NCI-H524 treated with DMSO at 0.1 percent for 48 hours (cell line): ENCODE results near the gene RAB8A.
"Not testable (repeated sequence)": the region's sequence is repeated elsewhere in the genome, so short reads cannot be mapped to it uniquely, and the experiment has no call there.

Source experiments
- DNase-seq: peaks from one replicate; lab custom pipeline; 2025; lab: John Stamatoyannopoulos, UW

Gene RAB8A

GRCh38 chr19:16112778-16113177 lies 1.1 kb downstream of the RAB8A start:
- DNase-seq: no peak

GRCh38 chr19:16113727-16114126 lies 2.0 kb downstream of the RAB8A start:
- no peak for DNase-seq

DNA sequence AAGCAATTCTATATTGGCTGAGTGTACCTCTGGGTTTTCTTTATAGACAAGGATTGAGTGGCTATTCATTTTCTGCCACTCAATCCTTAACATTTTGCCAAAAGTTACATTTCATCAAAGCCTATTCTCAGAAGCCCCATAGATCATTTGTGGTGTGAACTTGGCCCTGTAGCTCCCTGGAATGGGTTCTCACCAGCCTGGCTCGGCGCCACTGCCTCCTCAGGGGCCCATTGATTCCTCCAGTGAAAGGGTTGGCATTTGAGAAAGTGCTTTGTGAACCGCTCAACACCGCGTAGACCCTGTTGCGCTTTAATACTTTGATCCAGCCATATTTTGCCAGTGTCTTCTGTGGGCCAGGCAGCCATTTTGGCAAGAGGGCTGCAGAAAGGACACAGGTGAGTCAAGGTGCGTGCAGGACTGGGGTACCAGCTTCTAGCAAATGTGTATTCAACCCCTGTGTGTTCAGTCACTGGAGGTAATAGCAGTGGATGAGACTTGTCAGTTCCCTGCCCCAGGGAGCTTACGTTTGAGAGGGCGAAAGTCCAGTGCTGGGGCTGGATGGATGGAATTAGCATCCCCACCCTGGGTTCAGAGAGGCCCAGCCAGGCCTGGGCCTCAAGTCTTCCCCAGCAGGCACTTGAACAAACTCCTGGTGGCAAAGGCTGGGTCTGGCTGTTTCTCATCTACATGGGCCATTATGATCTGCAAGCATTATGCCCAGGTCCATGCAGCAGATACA lies 3.8 kb downstream of the RAB8A start:
- DNase-seq: no peak

DNA sequence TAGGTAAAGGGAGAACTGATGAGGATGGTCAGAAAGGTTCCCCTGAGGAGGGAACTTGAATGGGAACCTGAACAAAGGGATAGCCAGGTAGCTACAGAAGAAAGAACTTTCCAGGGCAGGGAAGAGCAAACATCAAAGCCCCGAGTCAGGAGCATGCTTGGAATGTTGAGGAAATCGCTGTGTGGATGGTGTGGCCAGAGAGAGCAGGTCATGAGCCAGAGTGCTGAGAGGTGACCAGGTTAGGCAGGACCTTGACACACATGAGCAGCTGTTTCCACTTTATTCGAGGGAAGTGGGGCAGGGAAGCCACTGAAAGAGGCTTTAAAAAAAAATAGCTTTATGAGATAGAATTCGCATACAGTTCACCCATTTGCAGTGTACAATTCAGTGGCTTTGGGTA lies 4.4 kb downstream of the RAB8A start:
- no peak for DNase-seq

- no peak for DNase-seq
Measured at GRCh38 chr19:16117594-16118033, 5.9 kb downstream of the RAB8A start.

DNA sequence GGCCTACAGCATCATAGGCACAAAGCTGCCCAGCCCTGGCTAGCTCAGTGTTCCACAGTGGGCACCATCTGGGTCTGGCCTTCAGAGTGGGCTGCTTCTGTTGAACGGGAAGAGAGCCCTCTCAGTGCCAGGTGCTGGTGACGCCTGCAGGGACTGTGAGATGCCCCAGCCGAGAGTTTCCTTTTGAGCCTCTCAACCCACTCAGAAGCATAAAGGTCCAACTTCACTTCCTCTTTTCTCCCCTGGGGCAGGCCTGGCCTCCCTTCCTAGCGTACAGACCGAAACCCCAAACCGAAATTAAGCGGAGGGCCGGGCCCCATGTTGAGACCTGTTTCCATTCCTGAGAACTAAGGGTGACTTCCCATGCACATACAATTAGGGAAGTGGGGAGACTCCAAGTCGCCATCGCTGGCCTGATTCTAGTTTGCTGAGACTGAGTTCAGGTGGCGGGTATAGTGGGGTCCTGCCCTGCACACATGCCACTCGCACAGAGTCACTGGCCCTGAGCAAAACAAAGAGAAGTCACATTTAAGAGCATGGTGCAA lies 6.9 kb downstream of the RAB8A start:
- DNase-seq: no peak

DNA sequence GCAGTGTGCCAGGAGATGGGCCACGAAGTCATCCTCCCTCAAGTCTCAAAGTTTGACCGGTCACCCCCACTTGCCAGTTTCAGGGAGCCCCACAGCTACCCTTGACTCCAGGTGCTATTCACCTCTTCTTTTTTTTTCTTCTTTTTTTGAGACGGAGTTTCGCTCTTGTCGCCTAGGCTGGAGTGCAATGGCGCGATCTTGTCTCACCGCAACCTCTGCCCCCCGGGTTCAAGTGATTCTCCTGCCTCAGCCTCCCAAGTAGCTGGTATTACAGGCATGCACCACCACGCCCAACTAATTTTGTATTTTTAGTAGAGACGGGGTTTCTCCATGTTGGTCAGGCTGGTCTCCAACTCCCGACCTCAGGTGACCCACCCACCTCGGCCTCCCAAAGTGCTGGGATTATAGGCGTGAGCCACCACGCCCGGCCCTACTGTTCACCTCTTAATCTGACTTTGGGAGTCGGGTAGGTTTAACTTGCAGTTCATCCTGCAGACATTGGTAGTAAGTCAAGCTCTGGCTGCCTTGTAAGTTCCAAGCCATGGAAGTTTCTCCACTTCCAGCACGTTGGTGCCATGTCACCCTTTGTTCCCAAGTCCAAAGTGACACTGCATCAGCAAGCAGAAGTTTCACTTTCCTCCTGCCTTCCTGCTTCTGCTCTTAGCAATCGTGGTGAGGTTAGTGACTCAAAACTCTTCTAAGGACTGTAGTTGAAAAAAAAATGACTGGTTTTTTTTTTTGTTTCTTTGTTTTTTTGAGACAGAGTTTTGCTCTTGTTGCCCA lies 7.6 kb downstream of the RAB8A start:
- not testable (repeated sequence) for DNase-seq

- no peak for DNase-seq
Measured at GRCh38 chr19:16121141-16121540, 9.5 kb downstream of the RAB8A start.

- DNase-seq: no peak
Measured at GRCh38 chr19:16121967-16122366, 10.3 kb downstream of the RAB8A start.

- no peak for DNase-seq
Measured at GRCh38 chr19:16124953-16125352, 13.3 kb downstream of the RAB8A start.

- DNase-seq: no peak
Measured at GRCh38 chr19:16125737-16126495, 14.2 kb downstream of the RAB8A start.

- DNase-seq: no peak
Measured at GRCh38 chr19:16127080-16127479, 15.4 kb downstream of the RAB8A start.

DNA sequence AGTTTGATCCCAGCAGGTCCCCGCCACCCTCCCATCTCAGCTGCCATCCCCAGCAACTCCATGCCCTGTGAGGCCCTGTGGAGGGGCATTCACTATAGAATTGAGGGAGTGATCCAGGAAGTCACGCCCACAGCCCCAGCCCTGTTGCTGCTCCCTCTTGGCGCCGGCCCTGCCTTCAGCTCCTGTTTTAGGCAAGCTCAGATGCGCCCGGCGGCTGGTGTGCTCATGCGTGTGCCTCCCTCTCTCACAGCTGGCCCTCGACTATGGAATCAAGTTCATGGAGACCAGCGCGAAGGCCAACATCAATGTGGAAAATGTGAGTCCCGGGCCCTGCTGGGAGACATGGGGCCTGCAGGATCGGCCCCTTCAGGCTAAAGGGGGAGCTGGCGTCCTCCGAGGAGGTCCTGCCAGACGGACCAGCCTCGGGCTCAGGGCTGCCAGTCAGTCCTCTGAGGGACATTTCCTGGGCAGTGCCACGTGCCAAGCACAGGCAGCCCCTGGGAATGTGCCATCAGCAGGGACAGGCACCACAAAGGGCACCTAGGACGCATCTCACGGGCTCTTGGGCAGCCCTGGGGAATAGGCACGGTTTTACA lies 16.2 kb downstream of the RAB8A start:
- no peak for DNase-seq

DNA sequence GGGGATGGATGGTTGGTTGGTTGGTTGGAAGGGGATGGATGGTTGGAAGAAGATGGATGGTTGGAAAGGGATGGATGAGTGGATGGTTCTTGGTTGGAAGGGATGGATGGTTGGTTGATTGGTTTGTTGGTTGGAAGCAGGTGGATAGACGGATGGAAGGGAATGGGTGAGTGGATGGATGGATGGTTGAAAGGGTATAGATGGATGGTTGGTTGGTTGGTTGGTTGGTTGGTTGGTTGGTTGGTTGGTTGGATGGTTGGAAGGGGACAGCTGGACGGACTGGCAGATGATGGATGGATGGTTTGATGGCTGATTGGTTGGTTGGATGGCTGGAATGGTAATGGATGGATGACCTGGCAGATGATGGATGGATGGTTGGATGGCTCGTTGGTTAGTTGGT lies 20.0 kb downstream of the RAB8A start:
- DNase-seq: no peak

GRCh38 chr19:16133818-16134217 lies 22.1 kb downstream of the RAB8A start:
- DNase-seq: no peak

DNA sequence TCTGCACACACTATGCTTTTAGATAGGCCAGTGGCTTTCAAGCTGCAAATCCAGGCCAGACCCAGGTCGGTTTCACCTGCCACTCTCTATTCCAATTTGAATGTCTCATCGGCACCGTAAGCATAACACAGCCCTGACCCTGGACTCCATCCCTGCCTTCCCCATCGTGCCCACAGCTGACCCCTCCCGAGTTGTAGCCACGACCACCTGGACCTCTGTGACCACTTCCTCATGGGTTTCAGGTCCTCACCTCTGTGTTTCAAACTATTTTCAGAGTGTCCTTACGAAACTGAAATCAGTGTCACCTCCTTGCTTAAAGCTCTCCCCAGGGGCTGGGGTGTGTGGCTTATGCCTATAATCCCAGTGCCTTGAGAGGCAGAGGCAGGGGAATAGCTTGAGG lies 22.8 kb downstream of the RAB8A start:
- no peak for DNase-seq

GRCh38 chr19:16135430-16136127 lies 23.9 kb downstream of the RAB8A start:
- no peak for DNase-seq

DNA sequence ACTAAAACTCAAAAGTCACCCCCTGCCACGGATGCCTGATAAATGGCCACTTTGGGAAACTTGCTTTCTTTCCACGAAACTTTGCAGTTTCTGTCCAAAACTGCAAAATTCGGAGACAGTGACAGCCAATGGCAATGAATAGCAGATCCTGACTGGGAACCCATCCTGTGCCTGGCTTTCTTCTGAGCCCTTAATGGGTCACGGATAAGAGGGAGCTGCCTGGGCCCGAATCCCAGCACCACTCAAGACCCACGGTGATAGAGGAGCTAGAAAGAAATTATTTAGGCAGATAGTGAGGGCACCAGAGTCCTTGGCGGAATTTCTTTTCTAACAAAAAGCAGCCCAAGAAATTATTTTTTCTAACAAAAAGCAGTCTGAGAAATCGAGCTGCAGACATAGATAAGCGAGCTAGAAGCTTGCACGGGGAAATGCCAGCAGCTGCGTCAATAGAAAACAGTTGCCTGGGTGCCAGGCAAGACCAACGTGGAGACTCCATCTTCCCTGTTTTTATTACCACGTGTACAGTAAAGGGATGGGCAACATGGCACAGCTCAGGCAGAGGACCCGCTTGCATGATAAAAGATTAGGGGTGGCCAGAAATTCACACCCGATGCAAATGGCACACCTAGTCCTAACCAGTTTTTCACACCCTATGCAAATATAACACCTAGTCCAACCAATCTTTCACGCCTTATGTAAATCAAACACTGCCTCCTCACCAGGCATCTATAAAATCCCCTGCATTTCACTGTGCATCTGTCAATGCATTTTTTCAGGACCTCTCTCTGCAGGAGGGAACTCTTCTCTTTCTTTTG lies 24.7 kb downstream of the RAB8A start:
- DNase-seq: no peak

DNA sequence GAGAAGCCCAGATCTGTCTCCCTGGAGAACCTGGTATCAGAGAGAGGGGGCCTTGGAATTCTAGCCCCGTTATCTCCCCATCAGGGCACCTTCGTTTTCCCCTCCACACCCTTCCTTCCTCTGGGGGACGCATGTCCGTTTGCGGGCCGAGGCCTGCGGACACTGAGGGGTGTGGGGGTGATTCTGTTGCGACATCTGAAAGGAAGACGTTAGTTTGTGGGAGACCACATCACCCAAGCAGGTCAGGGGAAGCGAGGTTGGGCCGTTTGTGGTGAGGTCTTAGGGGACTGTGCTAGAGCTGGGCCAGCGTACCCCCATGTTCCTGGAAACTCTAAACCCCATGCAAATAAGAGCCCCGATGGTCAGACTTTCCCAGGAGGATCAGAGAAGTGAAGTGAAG lies 28.1 kb downstream of the RAB8A start:
- no peak for DNase-seq

GRCh38 chr19:16141043-16141442 lies 29.4 kb downstream of the RAB8A start:
- DNase-seq: no peak
